Measurements from ENCODE around the gene SSH2.
"Not testable (repeated sequence)": the region's sequence is repeated elsewhere in the genome, so short reads cannot be mapped to it uniquely, and the experiment has no call there.

SSH2 gene

GRCh38 chr17:29663155-29663554 is 266.9 kb downstream of the SSH2 start:
- Histone ChIP-seq H3K9me3 (ENCODE audit: severe bottlenecking) (no peaks in the 10 kb centered on the region), H3K4me3 (ENCODE audit: low read depth, low read length) (no peak overlapping the region), H3K27me3 (ENCODE audit: insufficient read depth, low read depth, severe bottlenecking) (no peaks in the 10 kb centered on the region), H3K27ac (no peak overlapping the region), H3K36me3 (peaks cover 37% of the 10 kb centered on the region)
- TF ChIP-seq CTCF (IDR thresholded peaks at IDR 0.05; ENCODE audit: low read depth, low read length): no peak
- no peak for DNase-seq

GRCh38 chr17:29661213-29661612 is 268.8 kb downstream of the SSH2 start:
- Histone ChIP-seq H3K27me3 (ENCODE audit: insufficient read depth, low read depth, severe bottlenecking) (no peaks in the 10 kb centered on the region), H3K4me3 (ENCODE audit: low read depth, low read length) (no peak overlapping the region), H3K9me3 (ENCODE audit: severe bottlenecking) (no peaks in the 10 kb centered on the region), H3K36me3 (peaks cover 19% of the 10 kb centered on the region), H3K27ac (no peak overlapping the region)
- DNase-seq: no peak
- no peak for TF ChIP-seq CTCF (IDR thresholded peaks at IDR 0.05; ENCODE audit: low read depth, low read length)

- TF ChIP-seq CTCF (IDR thresholded peaks at IDR 0.05; ENCODE audit: low read depth, low read length): no peak
- DNase-seq: no peak
- Histone ChIP-seq H3K27me3 (ENCODE audit: insufficient read depth, low read depth, severe bottlenecking) (no peaks in the 10 kb centered on the region), H3K9me3 (ENCODE audit: severe bottlenecking) (no peaks in the 10 kb centered on the region), H3K4me3 (ENCODE audit: low read depth, low read length) (no peak overlapping the region), H3K36me3 (peaks cover 8% of the 10 kb centered on the region), H3K27ac (no peak overlapping the region)
These were observed 270.9 kb downstream of the SSH2 start for GRCh38 chr17:29659155-29659554.

- H3K36me3 ChIP-seq: peaks cover 8% of the 10 kb centered on the region; the same call in 1 of the 2 replicates
- H3K27me3 ChIP-seq (ENCODE audit: insufficient read depth, low read depth, severe bottlenecking): no peaks in the 10 kb centered on the region
- H3K9me3 ChIP-seq (ENCODE audit: severe bottlenecking): no peaks in the 10 kb centered on the region
- H3K4me3 ChIP-seq (ENCODE audit: low read depth, low read length): no peak overlapping the region
- no peak overlapping the region for H3K27ac ChIP-seq
- DNase-seq: no peak
- TF ChIP-seq CTCF (IDR thresholded peaks at IDR 0.05; ENCODE audit: low read depth, low read length): no peak
These were observed 274.7 kb downstream of the SSH2 start for GRCh38 chr17:29655323-29655722.

GRCh38 chr17:29653995-29654714 is 275.9 kb downstream of the SSH2 start:
- no peak overlapping the region for H3K4me3 ChIP-seq (ENCODE audit: low read depth, low read length)
- TF ChIP-seq CTCF (IDR thresholded peaks at IDR 0.05; ENCODE audit: low read depth, low read length): no peak
- DNase-seq: no peak
- no peaks in the 10 kb centered on the region for H3K9me3 ChIP-seq (ENCODE audit: severe bottlenecking)
- H3K36me3 ChIP-seq: peaks cover 8% of the 10 kb centered on the region; the same call in 1 of the 2 replicates
- H3K27ac ChIP-seq: no peak overlapping the region
- no peaks in the 10 kb centered on the region for H3K27me3 ChIP-seq (ENCODE audit: insufficient read depth, low read depth, severe bottlenecking)

GRCh38 chr17:29652976-29653375 is 277.1 kb downstream of the SSH2 start:
- Histone ChIP-seq H3K9me3 (ENCODE audit: severe bottlenecking) (no peaks in the 10 kb centered on the region), H3K27me3 (ENCODE audit: insufficient read depth, low read depth, severe bottlenecking) (no peaks in the 10 kb centered on the region), H3K36me3 (peaks cover 3% of the 10 kb centered on the region; the same call in 1 of the 2 replicates), H3K27ac (no peak overlapping the region), H3K4me3 (ENCODE audit: low read depth, low read length) (no peak overlapping the region)
- no peak for DNase-seq
- no peak for TF ChIP-seq CTCF (IDR thresholded peaks at IDR 0.05; ENCODE audit: low read depth, low read length)

GRCh38 chr17:29651913-29652312 is 278.1 kb downstream of the SSH2 start:
- not testable (repeated sequence) for H3K36me3 ChIP-seq; H3K9me3 ChIP-seq (ENCODE audit: severe bottlenecking); H3K4me3 ChIP-seq (ENCODE audit: low read depth, low read length); DNase-seq; H3K27me3 ChIP-seq (ENCODE audit: insufficient read depth, low read depth, severe bottlenecking); H3K27ac ChIP-seq

Data from WERI-Rb-1 (cell line).